Activated T-cell treated with anti-CD3 and anti-CD28 coated beads for 1 hour (primary cell): ENCODE data around the gene UTP11.
"Not testable (repeated sequence)": the region's sequence is repeated elsewhere in the genome, so short reads cannot be mapped to it uniquely, and the experiment has no call there.

ENCODE experiments used
- DNase-seq: peaks from one replicate; pipeline ENCODE4 v3.0.0-alpha.2; 2020; ENCODE audit warnings: low read depth

The UTP11 gene

DNA sequence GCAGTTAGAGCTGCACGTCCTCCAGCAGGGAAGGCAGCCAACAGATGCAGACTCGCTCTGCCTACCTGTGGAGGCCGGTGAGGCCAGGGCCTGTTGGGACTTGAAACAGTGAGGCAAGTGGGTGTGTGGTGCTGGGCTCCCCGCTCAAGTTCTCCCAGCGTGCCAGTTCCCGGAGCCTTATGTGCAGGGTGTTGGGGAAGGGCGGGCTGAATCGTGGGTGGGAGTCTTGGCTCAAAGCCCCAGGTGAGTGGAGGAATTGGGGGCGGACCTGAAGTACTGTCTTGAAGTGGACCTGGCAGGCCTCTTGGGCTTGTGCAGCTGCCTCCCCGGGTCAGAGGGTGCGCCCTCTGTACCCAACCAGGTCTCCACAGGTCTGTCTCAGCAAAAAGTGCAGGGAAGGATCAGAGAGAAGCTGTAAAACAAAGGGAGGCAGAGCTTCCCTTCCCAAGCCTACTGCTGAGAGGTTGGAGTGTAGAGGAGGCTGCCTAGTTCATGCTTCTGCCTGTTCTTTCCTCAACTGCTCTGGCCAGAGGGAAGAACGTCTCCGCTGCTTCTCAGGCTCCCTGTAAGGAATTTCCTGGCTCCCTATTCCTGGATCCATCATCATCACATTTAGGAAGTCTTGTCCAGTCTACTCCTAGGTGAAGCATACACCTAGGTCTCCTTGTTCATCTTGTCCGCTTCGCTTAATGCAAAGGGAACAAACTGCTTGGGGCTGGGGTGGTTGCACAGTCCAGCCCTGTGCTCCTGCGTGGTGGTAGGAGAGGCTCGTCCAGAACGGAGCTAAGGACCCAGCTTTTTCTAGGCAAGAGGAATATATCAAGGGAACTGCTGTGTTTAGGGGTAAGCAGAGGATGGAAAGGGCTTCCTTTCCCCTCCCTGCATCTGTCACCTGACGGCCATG lies 14.9 kb downstream of the UTP11 start:
- DNase-seq, result no peak

DNA sequence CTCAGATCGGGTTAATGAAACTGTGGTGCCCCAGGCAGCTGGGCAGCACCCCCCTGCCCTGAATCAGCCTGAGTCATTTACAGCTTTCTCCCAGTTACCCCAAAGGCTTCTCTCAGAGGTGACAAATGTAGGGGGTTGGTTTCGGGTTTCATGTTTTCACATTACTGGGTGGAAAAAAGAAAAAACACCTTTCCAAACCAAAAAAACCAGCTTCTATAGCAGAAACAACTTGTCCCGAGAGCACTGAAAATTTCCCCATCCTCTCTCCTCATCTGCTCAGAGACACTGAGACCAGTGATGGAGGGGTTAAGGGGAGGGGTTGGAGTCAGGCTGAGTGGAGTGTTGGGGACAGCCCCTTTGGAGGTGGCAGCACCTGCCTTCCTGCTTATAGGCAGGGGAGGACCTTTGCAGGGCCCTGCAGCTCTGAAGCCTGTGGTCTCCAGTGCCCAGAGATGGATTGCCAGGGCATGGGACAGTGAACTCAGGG lies 15.6 kb downstream of the UTP11 start:
- DNase-seq, result no peak

DNA sequence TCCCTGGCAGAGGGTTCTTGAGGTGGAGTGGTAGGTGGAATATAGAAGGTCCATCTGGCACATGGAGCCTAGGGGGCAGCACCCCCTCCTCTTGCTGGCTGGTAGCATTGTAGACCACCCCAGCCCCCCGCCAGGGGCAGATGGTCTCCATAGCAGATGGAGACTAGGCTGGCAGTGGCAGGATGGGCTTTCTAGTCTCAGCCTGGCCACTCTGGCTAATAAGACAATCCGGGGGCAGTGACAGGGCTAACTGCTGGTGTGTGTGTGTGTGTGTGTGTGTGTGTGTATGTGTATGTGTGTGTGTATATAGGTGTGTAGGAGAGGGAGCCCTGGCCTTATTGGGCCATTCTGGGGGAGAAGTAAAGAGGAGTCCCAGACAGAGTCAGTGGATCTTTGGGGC lies 16.1 kb downstream of the UTP11 start:
- DNase-seq, result no peak

DNA sequence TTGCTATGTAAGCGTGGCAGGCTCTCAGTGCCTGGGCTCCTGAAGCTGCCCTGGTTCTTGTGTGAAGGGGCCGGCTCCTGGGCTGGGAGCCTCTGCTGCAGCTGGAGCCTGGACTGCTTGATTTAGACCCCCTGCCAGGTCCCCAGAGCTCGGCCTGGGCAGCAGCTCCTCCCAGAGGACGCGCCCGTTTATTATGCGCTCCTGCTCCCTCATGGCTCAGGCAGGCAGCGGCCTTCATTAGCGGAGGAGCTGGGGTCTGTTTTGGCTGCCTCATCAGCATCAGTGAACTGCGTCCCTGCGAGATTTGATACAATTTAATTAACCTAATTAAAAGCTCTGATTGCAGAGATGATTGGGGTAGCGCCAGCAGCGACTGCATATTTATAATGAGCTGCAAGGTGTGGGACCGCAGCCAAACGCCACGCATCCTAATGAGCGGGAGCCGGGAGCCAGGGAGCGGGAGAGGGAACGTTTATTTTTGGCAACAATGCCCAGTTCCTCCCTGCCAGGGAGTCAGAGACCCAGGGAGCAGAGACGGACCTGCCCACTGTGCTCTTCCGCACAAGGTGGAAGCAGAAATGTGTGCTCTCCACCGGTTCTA lies 16.6 kb downstream of the UTP11 start:
- DNase-seq, result no peak

DNA sequence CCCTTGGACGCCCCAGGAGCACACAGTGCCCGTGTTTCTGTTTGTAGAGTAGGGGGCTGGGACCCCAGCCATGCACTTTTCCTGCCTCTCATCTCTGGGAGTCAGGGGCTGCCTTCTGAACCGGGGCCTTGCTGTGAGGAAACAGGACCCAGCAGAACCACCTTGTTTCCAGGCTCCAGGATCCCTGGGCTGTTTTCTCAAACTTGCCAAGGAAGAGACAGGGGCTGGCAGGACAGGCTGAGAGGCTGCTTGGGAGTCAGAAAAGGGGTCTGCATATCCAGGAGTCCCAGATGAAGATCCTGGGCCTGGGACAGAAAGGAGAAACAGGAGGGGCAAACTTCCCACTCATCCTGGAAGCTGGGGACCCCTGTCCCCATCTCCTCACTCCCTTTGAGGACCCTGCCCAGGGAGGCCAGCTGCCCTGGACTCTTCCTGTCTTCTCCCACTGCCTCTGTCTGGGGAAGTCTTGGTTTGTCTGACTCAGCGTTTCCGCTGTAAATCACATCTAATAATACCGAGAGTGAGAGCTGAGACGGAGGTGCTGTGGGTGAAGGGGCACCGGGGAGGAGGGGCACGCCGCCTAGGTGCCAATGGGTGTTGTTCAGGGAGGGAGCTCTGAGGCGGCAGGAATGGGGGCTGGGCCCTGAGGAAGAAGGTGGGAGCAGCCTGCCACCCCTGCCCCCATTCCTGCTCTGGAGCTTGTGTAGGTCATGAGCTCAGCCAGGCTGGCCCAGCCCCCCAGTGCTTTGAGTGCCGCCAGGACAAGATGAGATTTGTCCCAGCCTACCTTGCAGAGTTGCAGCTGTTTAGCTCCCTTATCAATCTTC lies 17.4 kb downstream of the UTP11 start:
- DNase-seq, result no peak

DNA sequence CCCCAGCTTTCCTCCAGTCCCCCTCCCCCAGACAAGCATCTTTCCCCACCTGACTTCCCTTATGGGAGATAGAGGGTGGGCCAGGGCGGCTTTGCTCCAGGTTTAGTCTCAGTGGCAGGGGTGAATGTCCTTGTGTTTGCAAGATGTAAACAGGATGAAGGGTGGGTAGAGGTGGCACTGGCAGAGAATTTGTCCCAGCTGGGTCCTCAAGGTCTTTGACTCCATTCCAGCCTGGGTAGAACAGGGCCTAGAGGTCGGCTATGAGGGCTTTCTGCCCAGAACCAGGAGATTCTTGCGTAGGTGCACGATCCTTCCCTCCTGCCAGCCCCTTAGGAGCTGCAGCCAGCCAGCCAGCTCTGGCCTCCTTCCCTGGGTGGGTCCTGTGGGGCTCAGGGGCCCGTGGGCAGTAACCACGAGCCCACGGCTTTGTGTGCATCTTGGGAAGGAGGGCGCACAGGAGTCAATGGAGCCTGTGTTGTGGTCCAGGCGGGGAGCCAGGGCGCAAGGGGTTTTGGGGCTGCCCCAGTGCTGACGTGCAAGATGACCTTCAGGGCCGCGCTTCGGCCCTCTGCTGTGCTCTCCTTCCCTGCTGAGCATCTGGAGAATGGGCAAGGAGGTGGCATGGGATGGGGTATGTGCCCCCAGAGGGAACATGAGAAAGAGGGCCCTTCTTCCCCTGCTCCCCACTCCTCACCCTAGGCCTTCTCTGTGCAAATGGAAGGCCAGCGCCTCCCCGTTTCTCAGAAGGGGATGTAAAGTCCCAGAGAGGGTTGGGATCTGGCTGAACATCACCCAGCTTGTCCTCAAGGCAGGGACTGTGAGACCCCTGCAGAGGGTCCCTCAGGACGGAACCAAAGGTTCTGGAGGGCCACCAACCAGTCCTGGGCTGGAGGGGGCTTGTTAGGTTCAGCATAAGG lies 18.3 kb downstream of the UTP11 start:
- no peak for DNase-seq

DNA sequence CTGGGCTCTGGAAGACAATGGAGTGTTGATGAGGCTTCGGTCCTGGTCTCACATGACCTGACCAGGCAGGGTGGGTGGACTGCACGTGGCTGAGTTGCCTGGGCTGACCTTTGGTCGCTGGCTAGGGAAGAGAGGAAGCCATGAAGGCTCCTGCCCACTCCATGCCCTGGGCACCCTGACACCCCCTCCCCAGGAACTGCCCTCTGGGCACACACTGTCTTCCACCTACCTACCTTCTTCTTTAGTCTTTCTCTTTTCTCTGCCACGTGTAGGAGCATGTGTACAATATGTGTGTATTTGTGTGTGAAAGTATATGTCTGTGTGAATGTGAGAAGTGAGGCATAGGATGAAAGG lies 19.0 kb downstream of the UTP11 start:
- DNase-seq, result no peak

DNA sequence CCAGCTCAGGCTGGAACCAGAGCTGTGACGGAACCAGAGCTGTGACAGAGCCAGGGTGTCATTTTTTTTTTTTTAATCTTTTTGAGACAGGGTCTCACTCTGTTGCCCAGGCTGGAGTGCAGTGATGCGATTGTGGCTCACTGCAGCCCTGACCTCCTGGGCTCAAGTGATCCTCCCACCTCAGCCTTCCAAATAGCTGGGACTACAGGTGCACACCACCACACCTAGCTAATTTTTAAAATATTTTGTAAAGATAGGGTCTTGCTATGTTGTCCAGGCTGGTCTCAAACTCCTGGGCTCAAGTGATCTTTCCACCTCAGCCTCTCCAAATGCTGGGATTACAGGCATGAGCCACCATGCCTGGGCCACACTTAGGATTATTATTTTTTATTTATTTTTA lies 20.5 kb downstream of the UTP11 start:
- DNase-seq, result not testable (repeated sequence)

DNA sequence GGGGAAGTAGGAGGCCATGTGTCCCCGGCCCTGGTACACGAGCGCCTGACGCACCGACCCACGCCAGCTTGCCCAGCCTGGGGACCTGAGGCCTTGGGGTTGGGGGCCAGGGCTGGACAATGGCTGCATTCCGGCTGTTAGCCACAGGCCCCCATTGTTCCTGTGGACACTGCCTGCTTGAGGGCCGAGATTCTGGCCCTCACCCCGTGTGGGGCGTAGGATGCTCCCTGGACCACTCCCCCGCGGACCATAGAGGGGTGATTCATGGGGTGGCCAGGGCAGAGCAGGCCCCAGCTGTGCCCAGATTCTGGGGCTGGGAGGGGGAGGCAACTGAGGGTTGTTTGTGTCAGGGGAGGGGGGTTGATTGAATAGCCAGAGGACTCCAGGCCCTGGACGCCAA lies 22.3 kb downstream of the UTP11 start:
- DNase-seq, result no peak

DNA sequence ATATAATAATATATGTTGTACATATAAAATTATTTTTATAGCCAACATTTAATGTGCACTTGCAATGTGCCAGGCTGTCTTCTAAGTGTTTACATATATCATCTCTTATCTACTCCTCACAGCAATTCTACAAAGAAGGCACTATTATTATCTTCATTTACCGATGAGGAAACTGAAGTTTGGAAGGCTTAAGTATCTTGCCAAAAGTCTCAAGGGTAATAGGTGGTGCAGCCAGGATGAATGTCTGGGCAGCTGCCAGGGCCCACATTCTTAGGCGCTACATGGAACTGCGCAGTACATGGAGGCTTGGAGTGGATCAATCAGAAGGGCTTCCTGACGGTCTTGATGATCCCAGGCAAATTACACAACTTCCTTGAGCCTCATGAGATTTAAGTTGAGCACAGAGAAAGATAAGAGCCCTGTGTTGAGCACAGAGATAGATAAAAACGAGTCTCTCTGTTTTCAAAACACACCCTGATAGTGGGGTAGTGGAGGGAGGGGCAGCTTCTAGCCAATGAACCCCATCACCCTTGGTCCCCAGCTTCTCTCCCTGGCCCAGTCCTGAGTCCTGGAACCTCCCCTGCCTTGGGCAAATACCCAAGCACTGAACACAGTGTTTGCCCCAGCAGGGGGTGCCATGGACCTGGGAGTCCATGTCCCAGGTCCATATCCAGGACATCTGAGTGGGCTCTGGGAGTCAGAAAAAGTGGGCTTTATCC lies 24.8 kb downstream of the UTP11 start:
- no peak for DNase-seq

DNA sequence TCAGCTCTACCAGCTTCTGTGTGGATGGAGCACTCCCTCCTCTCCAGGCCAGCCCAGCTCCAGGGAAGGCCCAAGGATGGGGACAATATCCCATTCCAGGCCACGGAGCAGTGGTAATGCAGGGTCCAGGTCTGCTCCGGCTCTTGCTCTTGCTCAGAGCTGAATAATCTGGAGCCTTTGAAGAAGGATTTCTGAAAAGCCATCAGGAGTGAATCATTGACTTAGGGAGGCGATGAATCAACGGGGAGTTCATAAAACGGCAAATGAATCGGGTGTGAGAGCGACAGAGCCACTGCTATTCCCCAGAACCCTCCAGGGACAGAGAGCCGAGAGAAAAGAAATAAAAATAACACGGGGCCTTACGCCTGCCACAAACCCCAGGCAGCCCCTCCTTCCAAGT lies 26.3 kb downstream of the UTP11 start:
- DNase-seq, result no peak

DNA sequence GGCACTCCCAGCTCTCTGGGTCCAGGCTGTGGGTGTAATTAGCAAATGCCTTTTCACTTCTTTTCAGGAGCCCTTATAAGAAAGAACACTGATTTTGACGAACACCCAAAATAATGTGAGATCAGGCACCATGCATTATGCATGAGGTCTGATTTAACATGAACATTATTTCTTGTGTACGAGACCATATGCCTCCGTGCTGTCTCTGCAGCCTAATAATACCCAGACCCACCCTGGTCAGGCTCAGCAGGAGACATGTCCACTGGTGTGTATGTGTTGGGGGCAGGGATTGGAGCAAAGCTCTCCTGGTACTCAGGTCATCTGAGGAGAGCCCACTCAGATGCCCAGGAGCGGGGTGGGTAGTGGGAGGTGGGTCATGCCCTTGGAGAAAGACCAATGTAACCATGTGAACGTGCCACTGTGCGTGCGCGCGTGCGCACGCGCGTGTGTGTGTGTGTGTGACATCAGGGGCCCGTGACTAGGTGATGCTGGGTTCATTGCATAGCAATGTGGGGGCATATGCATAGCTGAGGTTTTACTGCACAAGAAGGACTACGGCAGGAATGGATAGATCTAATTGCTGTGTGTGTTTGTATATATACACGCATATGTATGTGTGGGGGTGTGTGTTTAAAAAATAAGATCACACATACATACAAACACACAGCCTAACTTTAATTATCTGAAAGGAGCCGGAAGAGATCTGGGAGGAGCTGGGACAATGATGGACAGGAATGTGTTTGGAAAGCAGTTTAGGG lies 27.0 kb downstream of the UTP11 start:
- no peak for DNase-seq

DNA sequence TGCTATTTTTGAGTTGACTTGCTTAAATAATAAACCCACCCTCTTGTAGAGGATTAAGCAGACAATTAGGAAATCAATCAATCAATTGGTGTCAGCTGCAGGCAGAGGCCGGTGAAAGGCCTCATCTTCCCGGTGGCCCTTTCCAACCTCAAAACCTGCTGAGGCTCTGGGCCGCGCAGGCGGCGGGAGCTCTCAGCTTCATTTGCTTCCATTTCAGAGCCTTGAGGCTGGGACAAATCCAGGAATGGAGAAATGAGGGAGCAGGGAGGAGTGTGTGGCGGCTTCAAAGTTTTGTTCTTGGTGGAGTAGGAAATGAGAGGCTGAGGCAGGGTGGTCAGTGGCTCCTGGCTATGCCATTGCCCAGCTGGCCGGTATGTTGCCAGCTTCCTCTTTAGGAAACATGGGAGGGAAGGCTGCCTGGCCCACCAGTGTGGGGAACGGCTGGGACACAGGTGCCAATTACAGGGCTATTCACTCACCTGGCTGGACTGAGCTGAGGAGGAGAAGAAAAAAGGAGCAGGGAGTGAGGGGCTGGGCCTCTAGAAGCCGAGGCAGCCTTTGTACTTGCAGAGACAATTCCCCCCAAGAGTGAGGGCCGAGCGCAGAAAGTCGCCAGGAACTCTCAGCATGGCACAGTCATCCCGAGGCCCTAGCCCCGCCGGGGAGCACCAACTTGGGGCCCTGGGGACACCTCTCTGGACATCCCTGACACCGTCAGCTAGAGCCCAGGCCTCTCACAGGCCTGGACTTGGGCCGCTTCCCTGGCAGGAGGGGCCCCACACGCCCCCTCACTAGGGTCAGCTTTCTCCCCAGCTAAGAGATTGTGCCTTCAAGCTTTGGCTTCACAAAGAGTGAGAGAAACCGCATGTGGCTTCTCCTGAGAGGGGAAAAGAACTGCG lies 29.7 kb downstream of the UTP11 start:
- DNase-seq, result no peak

DNA sequence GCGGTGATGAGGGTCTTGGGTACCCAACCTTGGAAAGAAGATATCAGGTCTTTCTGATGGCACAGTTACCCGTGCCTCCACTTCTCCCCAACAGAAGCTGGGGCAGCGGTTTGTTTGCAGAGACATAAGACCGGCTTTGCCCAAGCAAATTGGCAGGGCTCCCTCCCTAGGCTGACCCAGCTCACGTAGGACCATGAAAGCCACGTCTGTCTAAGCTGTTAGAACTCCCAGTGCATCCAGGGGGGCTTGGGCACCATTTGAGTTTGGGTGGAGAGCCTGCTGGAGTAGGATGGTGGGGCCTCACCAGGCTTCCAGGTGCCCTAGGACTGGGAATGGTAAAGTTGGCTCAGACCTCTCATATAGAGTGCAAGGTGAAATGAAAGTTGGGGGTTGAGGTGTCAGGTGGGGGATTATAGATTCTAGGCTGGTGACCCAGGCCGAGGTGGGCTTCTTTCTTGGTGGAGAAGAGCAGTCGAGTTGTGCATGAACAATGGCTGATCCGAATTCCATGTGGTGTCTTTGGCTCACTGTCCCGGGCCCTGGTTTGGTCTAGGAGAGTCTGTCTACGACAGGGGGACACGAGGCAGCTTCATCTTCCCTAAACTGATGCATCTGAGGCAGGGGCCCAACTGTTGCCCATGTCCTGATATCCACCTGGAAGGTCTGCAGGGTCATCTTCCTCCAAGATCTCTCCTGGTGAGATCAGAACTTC lies 30.7 kb downstream of the UTP11 start:
- no peak for DNase-seq

DNA sequence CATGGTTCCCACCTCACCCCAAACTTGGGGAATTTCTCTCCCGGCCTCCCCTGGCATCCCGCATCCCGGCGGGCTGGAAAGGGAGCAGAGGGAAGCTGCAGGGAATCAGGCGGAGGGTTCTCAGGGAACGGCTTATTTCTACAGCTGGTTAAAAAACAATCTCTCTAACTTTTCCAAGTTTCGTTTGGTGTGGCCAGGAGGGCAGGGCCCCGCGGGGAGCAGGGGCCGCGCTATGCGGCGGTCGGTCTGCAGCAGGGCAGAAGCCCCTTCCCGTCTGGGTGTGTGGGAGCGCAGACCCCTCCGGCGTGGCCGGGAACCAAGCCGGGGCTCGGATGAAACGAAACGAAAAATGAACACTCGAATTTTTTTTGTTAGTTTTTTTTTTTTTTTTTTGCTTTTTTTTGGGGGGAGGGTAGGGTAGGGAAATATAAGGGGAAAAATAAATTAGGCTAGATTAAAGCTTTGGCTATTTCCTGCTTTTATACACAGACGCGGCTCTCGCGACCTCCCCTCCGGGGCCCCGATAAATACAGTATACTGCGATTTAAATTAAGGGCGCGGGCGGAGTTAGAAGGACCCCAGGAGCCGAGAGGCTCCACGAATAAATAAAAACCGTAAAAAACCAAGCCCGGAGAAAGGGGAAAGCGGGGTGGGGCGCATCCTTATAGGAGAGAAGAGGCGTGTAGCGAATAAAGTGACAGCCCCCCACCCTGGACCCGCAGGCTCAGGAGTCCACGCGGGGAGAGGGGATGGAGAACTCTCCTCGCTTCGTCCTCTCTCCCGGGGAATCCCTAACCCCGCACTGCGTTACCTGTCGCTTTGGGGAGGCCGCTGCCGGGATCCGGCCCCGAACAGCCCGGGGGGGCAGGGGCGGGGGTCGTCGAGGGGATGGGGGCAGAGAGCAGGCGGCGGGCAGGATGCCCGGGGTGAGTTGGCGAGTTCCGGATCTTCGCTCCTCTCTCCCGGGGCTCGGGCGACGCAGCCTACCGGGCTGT lies 32.0 kb downstream of the UTP11 start:
- DNase-seq, result no peak

DNA sequence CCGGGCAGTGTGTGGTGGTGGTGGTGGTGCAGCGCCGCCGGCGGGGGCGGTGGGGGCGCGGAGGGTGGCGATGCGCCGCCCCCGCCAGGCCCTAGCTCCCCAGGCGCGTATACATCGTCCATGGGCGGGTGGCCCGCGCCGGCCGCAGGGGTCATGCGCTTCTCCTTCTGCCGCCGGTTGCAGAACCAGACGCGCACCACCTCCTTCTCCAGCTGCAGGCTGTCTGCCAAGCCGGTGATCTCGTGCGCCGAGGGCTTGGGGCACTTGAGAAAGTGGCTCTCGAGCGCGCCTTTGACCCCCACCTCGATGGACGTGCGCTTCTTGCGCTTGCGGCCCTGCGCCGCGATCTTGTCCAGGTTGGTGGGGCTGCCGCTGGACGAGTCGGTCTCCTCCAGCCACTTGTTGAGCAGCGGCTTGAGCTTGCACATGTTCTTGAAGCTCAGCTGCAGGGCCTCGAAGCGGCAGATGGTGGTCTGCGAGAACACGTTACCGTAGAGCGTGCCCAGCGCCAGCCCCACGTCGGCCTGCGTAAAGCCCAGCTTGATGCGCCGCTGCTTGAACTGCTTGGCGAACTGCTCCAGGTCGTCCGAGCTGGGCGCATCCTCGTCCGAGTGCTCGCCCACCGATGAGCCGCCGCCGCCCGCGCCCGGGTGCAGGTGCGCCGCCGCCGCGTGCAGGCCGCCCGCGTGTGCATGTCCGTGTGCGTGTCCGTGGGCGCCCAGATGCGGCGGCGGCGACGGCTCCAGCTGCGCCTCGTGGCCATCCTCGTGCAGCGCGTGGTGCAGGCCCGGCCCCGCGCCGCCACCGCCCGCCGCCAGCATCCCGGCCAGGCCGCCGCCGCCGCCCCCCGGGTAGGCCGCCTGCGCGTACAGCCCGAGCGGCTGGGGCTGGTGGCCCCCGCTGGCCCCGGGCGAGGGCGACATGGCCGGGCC lies 33.1 kb downstream of the UTP11 start:
- no peak for DNase-seq
